GM12878 (cell line): ENCODE data around the gene CRELD2. TPM values are rescaled to one million over a fixed set of nuclear protein-coding genes. Genes with fewer than 3 reads are reported as not detected.

ENCODE experiments used
- ATAC-seq: fragments of 200-7000 bp; cut with Tn5 transposase; 3 replicates; pipeline ENCODE4 v1.9.1; 2020; ENCODE audit warnings: mild to moderate bottlenecking, moderate library complexity
- BruUV-seq: library from RNA; stranded (reverse); fragments of 400-500 nt; replicated peaks from 2 replicates; lab custom pipeline; 2021; lab: Mats Ljungman, UMichigan
- CTCF ChIA-PET: fragments of 300-600 bp; sonication (Branson Sonifier 250); formaldehyde crosslinking; extraction: SDS; loops from one replicate; lab custom pipeline; 2021; ENCODE audit warnings: inconsistent platforms; lab: Yijun Ruan, JAX
- POLR2A ChIA-PET: fragments of 350-600 bp; formaldehyde crosslinking; extraction: SDS; loops from one replicate; lab custom pipeline; 2021; ENCODE audit warnings: inconsistent platforms; lab: Charles Lee
- RAD21 ChIA-PET: fragments of 300-600 bp; sonication (Branson Sonifier 250); formaldehyde crosslinking; loops from one replicate; lab custom pipeline; 2023; ENCODE audit warnings: antibody characterized with exemption; ENCODE audit not compliant: unreplicated experiment; lab: Charles Lee
- SMC1A ChIA-PET: fragments of 300-600 bp; sonication (Branson Sonifier 250); formaldehyde crosslinking; loops from one replicate; lab custom pipeline; 2023; ENCODE audit not compliant: unreplicated experiment, uncharacterized antibody; lab: Charles Lee
- DNase-seq: peaks from one replicate; pipeline ENCODE4 v3.0.0-alpha.2; 2011; ENCODE audit warnings: low read depth, low spot score
- FAIRE-seq: peaks from 3 replicates; lab custom pipeline; 2011; peaks lifted over from hg19 to GRCh38; lab: Jason Lieb, UNC
- H2AFZ ChIP-seq: 2 replicates; pipeline ENCODE4 v1.6.0; 2011; ENCODE audit warnings: low read depth, low read length, control low read depth; ENCODE audit not compliant: control insufficient read depth
- H3K27ac ChIP-seq: 2 replicates; pipeline ENCODE4 v1.5.1; 2011; ENCODE audit warnings: control low read depth; ENCODE audit not compliant: control insufficient read depth, insufficient read depth
- H3K27me3 ChIP-seq, 2 experiments: replicated peaks in 1 of 2; 2 replicates each; pipeline versions ENCODE4 v1.6.0 to v1.6.1; 2011; ENCODE audit warnings: low read length in 1 of 2; ENCODE audit not compliant: control insufficient read depth in 2 of 2, insufficient read depth in 2 of 2
- H3K36me3 ChIP-seq, 2 experiments: 2 replicates each; pipeline ENCODE4 v1.5.1; 2011; ENCODE audit warnings: low read length in 1 of 2; ENCODE audit not compliant: control insufficient read depth in 2 of 2, insufficient read depth in 2 of 2
- H3K4me1 ChIP-seq: 2 replicates; pipeline ENCODE4 v1.6.1; 2011; ENCODE audit warnings: mild to moderate bottlenecking, low read length, moderate library complexity, mixed read lengths; ENCODE audit not compliant: control insufficient read depth, insufficient read depth
- H3K4me2 ChIP-seq: 2 replicates; pipeline ENCODE4 v1.6.0; 2011; ENCODE audit warnings: control low read depth; ENCODE audit not compliant: control insufficient read depth, insufficient read depth
- H3K4me3 ChIP-seq: fragments of 200-600 bp; sonication (generic); 2 replicates; pipeline ENCODE4 v1.5.1; 2016
- H3K79me2 ChIP-seq: 2 replicates; pipeline ENCODE4 v1.6.0; 2011; ENCODE audit warnings: low read length; ENCODE audit not compliant: control insufficient read depth, insufficient read depth
- H3K9ac ChIP-seq: 2 replicates; pipeline ENCODE4 v1.8.0; 2011; ENCODE audit warnings: low read length, control low read depth, mixed read lengths; ENCODE audit not compliant: control insufficient read depth, insufficient read depth
- H3K9me3 ChIP-seq: replicated peaks from 3 replicates; pipeline ENCODE4 v1.5.1; 2011; ENCODE audit warnings: mild to moderate bottlenecking, low read length; ENCODE audit not compliant: control insufficient read depth, insufficient read depth
- H4K20me1 ChIP-seq: 2 replicates; pipeline ENCODE4 v1.6.0; 2011; ENCODE audit not compliant: control insufficient read depth, insufficient read depth
- BRCA1 ChIP-seq: IDR thresholded peaks from 2 replicates; pipeline ENCODE4 v1.6.1; 2011; ENCODE audit warnings: low read depth, low read length, improper control_type of control experiment
- CHD4 ChIP-seq: fragments of 200-600 bp; sonication (generic); IDR thresholded peaks from 2 replicates; pipeline ENCODE4 v1.6.1; 2016; ENCODE audit warnings: mild to moderate bottlenecking
- CREM ChIP-seq: IDR thresholded peaks from 2 replicates; pipeline ENCODE4 v1.6.1; 2014; ENCODE audit warnings: antibody characterized with exemption, low read depth
- E2F8 ChIP-seq: fragments of 450-650 bp; IDR thresholded peaks from 2 replicates; pipeline ENCODE4 v1.6.1; 2018; ENCODE audit warnings: mild to moderate bottlenecking, low read depth, moderate library complexity; ENCODE audit not compliant: partially characterized antibody
- ESRRA ChIP-seq: IDR thresholded peaks from 2 replicates; pipeline ENCODE4 v1.6.1; 2012; ENCODE audit warnings: mild to moderate bottlenecking, low read length, improper control_type of control experiment
- EZH2 ChIP-seq: IDR thresholded peaks from 2 replicates; pipeline ENCODE4 v1.6.1; 2012; ENCODE audit warnings: low read depth, mild to moderate bottlenecking, control low read depth, inconsistent platforms, low read length, borderline replicate concordance; ENCODE audit not compliant: control insufficient read depth
- FOXK2 ChIP-seq: fragments of 450-650 bp; IDR thresholded peaks from 2 replicates; pipeline ENCODE4 v1.6.1; 2017; ENCODE audit warnings: mild to moderate bottlenecking, moderate library complexity
- HDAC2 ChIP-seq: fragments of 200-600 bp; sonication (generic); IDR thresholded peaks from 2 replicates; pipeline ENCODE4 v1.6.1; 2017
- HDGF ChIP-seq: fragments of 450-650 bp; IDR thresholded peaks from 2 replicates; pipeline ENCODE4 v1.6.1; 2016; ENCODE audit warnings: antibody characterized with exemption
- NKRF ChIP-seq: fragments of 450-650 bp; conservative IDR thresholded peaks from 2 replicates; pipeline ENCODE4 v1.6.1; 2017; ENCODE audit warnings: mild to moderate bottlenecking, moderate library complexity
- NR2C2 ChIP-seq: IDR thresholded peaks from 2 replicates; pipeline ENCODE4 v1.6.1; 2011; ENCODE audit warnings: borderline replicate concordance, low read depth; ENCODE audit not compliant: control insufficient read depth, insufficient read length
- PML ChIP-seq: IDR thresholded peaks from 2 replicates; pipeline ENCODE4 v1.6.1; 2012; ENCODE audit warnings: low read length, inconsistent platforms
- SPI1 ChIP-seq: IDR thresholded peaks from 2 replicates; pipeline ENCODE4 v1.6.1; 2011; ENCODE audit warnings: low read depth, mild to moderate bottlenecking, low read length, moderate library complexity, borderline replicate concordance; ENCODE audit not compliant: insufficient read depth
- USF2 ChIP-seq: IDR thresholded peaks from 2 replicates; pipeline ENCODE4 v1.6.1; 2011; ENCODE audit warnings: low read depth, low read length, improper control_type of control experiment, borderline replicate concordance
- ZBTB4 ChIP-seq: fragments of 450-650 bp; formaldehyde crosslinking; IDR thresholded peaks from 2 replicates; pipeline ENCODE4 v1.4.0; 2022; ENCODE audit warnings: mild to moderate bottlenecking, moderate library complexity
- ZNF207 ChIP-seq: fragments of 450-650 bp; IDR thresholded peaks from 2 replicates; pipeline ENCODE4 v1.6.1; 2014; ENCODE audit warnings: antibody characterized with exemption, mild to moderate bottlenecking, borderline replicate concordance
- ZSCAN29 ChIP-seq: fragments of 450-650 bp; IDR thresholded peaks from 2 replicates; pipeline ENCODE4 v1.6.1; 2017; ENCODE audit warnings: mild to moderate bottlenecking, moderate library complexity
- WGBS: methylation state at CpG from one replicate; pipeline ENCODE4 v1.1.6; 2016; ENCODE audit warnings: low lambda C conversion rate; ENCODE audit not compliant: insufficient replicate concordance, insufficient coverage; ENCODE audit errors: missing lambda C conversion rate; 5-methylcytosine and 5-hydroxymethylcytosine counted together
- in situ Hi-C: fragments of 300-500 bp; cut with MboI; formaldehyde crosslinking; loops from 9 replicates; pipeline ENCODE4 v1.14.3; 2018; ENCODE audit warnings: mixed read lengths
- intact Hi-C: fragments of 100-400 bp; cut with micrococcal nuclease; formaldehyde crosslinking; loops from one replicate; pipeline ENCODE4 v1.14.2; 2022; ENCODE audit not compliant: unreplicated experiment
- polyA plus RNA-seq, 11 experiments: library from polyadenylated mRNA; depleted of rRNA in 4 of 11; unstranded in 6 of 11; stranded (reverse) in 5 of 11; fragments of >200 nt; fragmentation: Nextera tagmentation in 4 of 11; fragmentation: Illumina TruSeq in 1 of 11; extraction: Ambion mirVana in 4 of 11; extraction: Trizol in 1 of 11; gene quantifications; 1 replicate in 1 of 11; 2 replicates in 10 of 11; pipeline versions ENCODE4 v1.2.1 to v1.2.3, GENCODE V29; 2011 to 2016; ENCODE audit warnings: inconsistent platforms in 2 of 11, missing spikeins in 2 of 11, low read depth in 1 of 11
- total RNA-seq, 4 experiments: library from RNA; depleted of rRNA in 3 of 4; stranded (reverse); fragments of >200 nt in 3 of 4; fragmentation: Illumina TruSeq in 1 of 4; extraction: Trizol in 1 of 4; gene quantifications; 2 replicates each; pipeline versions ENCODE4 v1.2.1 to v1.2.3, GENCODE V29; 2013 to 2021

The CRELD2 gene
- total and polyA plus RNA-seq, 10 of the 15 experiments (the other 5 are each of a cell fraction or from before 2014, with no cell fraction given), result 9.4 to 111 (median 25.9) TPM

GRCh38 chr22:49949914-49950292 lies 31.5 kb downstream of the CRELD2 start:
- H2AFZ ChIP-seq, result no peak overlapping the region
- H4K20me1 ChIP-seq, result no peaks in the 10 kb centered on the region
- in situ Hi-C loops, result no loop called here
- H3K4me2 ChIP-seq, result no peak overlapping the region
- no peak for DNase-seq
- FAIRE-seq, result no peak
- POLR2A ChIA-PET, result no interaction called here
- SMC1A ChIA-PET, result no interaction called here
- no peak overlapping the region for H3K9ac ChIP-seq
- H3K36me3 ChIP-seq, result no peaks in the 10 kb centered on the region
- H3K4me3 ChIP-seq, result no peak overlapping the region
- no peak for ATAC-seq
- BruUV-seq, result no TSS peak
- no peaks in the 10 kb centered on the region for H3K27me3 ChIP-seq
- H3K9me3 ChIP-seq, result no peaks in the 10 kb centered on the region
- WGBS, result 66% methylated on average over 11 of the region's 11 CpGs
- CTCF ChIA-PET, result no interaction called here
- TF ChIP-seq EZH2 (no peak), BRCA1 (no peak), ZNF207 (no peak), E2F8 (no peak), ZSCAN29 (no peak), HDGF (no peak), CHD4 (no peak), HDAC2 (no peak), NKRF (no peak), ESRRA (no peak), NR2C2 (no peak), SPI1 (no peak), USF2 (no peak), CREM (no peak), FOXK2 (no peak), PML (no peak), ZBTB4 (CRISPR knock-in tag) (no peak)
- intact Hi-C loops, result no loop called here
- peaks cover 4% of the 10 kb centered on the region; the same call in 1 of the 2 replicates for H3K4me1 ChIP-seq
- RAD21 ChIA-PET, result no interaction called here
- no peak overlapping the region for H3K27ac ChIP-seq
- no peaks in the 10 kb centered on the region for H3K79me2 ChIP-seq
